WTC11 (cell line): ENCODE data around the gene TDRD10.

Source experiments
- ESRRA ChIP-seq: sonication (generic); formaldehyde crosslinking; IDR thresholded peaks from 2 replicates; pipeline ENCODE4 v1.8.1; 2022; ENCODE audit warnings: mild to moderate bottlenecking, missing genetic modification reagents, borderline replicate concordance
- FOXP1 ChIP-seq: sonication (generic); formaldehyde crosslinking; IDR thresholded peaks from 2 replicates; pipeline ENCODE4 v1.8.0; 2022; ENCODE audit warnings: missing genetic modification reagents, mild to moderate bottlenecking, moderate library complexity, borderline replicate concordance
- NFE2L1 ChIP-seq: sonication (generic); formaldehyde crosslinking; IDR thresholded peaks from 2 replicates; pipeline ENCODE4 v1.8.1; 2023; ENCODE audit warnings: missing genetic modification reagents
- ZNF121 ChIP-seq: sonication (generic); formaldehyde crosslinking; IDR thresholded peaks from 2 replicates; pipeline ENCODE4 v1.8.0; 2023; ENCODE audit warnings: missing genetic modification reagents
- TF ChIP-seq, protein P1 (sequence below): fragments of 200-600 bp; IDR thresholded peaks from 2 replicates; pipeline ENCODE4 v1.8.0; 2022; ENCODE audit warnings: antibody characterized with exemption
- TF ChIP-seq, protein P2 (sequence below): sonication (generic); formaldehyde crosslinking; IDR thresholded peaks from 2 replicates; pipeline ENCODE4 v1.8.1; 2023; ENCODE audit warnings: mild to moderate bottlenecking, missing genetic modification reagents, moderate library complexity
- TF ChIP-seq, protein P3 (sequence below): sonication (generic); formaldehyde crosslinking; IDR thresholded peaks from 2 replicates; pipeline ENCODE4 v1.8.1; 2023; ENCODE audit warnings: mild to moderate bottlenecking, missing genetic modification reagents, borderline replicate concordance
- TF ChIP-seq, protein P4 (sequence below): sonication (generic); formaldehyde crosslinking; IDR thresholded peaks from 2 replicates; pipeline ENCODE4 v1.8.1; 2023; ENCODE audit warnings: mild to moderate bottlenecking, missing genetic modification reagents, moderate library complexity
- TF ChIP-seq, protein P5 (sequence below): sonication (generic); formaldehyde crosslinking; IDR thresholded peaks from 2 replicates; pipeline ENCODE4 v1.8.0; 2022; ENCODE audit warnings: mild to moderate bottlenecking, missing genetic modification reagents
- TF ChIP-seq, protein P6 (sequence below): sonication (generic); formaldehyde crosslinking; conservative IDR thresholded peaks from 2 replicates; pipeline ENCODE4 v1.8.1; 2023; ENCODE audit warnings: mild to moderate bottlenecking, low read depth, missing genetic modification reagents, moderate library complexity
- TF ChIP-seq, protein P7 (sequence below): sonication (generic); formaldehyde crosslinking; IDR thresholded peaks from 2 replicates; pipeline ENCODE4 v1.8.0; 2022; ENCODE audit warnings: mild to moderate bottlenecking, missing genetic modification reagents
- TF ChIP-seq, protein P8 (sequence below): sonication (generic); formaldehyde crosslinking; IDR thresholded peaks from 2 replicates; pipeline ENCODE4 v1.8.1; 2023; ENCODE audit warnings: mild to moderate bottlenecking, missing genetic modification reagents
- TF ChIP-seq, protein P9 (sequence below): fragments of 250-450 bp; sonication (Bioruptor Pico); conservative IDR thresholded peaks from 2 replicates; pipeline ENCODE4 v1.9.0; 2021; ENCODE audit warnings: mild to moderate bottlenecking

DNA sequence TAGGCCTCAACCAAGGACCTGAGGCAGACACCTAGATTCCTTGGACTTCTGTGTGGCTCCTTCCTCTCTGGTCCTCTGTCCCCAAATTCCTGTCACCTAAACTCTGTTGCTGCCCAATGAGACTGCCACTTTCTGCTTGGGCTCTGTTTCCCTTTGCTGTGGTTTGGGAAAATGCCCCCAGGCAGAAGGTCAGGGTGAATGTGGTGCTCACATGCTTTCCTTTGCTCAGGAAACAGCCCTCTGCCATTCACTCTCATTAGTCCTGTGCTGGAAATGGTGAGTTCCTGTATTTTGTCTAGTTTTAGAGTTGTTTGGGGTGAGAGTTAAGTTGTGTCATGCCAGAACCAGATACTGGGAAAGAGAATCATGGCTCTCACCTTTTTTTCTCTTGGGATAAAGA lies 22.9 kb downstream of the TDRD10 start:
- TF ChIP-seq NFE2L1 (CRISPR knock-in tag): no peak
- TF ChIP-seq, protein P1, sequence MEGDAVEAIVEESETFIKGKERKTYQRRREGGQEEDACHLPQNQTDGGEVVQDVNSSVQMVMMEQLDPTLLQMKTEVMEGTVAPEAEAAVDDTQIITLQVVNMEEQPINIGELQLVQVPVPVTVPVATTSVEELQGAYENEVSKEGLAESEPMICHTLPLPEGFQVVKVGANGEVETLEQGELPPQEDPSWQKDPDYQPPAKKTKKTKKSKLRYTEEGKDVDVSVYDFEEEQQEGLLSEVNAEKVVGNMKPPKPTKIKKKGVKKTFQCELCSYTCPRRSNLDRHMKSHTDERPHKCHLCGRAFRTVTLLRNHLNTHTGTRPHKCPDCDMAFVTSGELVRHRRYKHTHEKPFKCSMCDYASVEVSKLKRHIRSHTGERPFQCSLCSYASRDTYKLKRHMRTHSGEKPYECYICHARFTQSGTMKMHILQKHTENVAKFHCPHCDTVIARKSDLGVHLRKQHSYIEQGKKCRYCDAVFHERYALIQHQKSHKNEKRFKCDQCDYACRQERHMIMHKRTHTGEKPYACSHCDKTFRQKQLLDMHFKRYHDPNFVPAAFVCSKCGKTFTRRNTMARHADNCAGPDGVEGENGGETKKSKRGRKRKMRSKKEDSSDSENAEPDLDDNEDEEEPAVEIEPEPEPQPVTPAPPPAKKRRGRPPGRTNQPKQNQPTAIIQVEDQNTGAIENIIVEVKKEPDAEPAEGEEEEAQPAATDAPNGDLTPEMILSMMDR: no peak
- TF ChIP-seq, protein P2, sequence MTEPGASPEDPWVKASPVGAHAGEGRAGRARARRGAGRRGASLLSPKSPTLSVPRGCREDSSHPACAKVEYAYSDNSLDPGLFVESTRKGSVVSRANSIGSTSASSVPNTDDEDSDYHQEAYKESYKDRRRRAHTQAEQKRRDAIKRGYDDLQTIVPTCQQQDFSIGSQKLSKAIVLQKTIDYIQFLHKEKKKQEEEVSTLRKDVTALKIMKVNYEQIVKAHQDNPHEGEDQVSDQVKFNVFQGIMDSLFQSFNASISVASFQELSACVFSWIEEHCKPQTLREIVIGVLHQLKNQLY (CRISPR knock-in tag): no peak
- no peak for TF ChIP-seq ESRRA (CRISPR knock-in tag)
- TF ChIP-seq, protein P3, sequence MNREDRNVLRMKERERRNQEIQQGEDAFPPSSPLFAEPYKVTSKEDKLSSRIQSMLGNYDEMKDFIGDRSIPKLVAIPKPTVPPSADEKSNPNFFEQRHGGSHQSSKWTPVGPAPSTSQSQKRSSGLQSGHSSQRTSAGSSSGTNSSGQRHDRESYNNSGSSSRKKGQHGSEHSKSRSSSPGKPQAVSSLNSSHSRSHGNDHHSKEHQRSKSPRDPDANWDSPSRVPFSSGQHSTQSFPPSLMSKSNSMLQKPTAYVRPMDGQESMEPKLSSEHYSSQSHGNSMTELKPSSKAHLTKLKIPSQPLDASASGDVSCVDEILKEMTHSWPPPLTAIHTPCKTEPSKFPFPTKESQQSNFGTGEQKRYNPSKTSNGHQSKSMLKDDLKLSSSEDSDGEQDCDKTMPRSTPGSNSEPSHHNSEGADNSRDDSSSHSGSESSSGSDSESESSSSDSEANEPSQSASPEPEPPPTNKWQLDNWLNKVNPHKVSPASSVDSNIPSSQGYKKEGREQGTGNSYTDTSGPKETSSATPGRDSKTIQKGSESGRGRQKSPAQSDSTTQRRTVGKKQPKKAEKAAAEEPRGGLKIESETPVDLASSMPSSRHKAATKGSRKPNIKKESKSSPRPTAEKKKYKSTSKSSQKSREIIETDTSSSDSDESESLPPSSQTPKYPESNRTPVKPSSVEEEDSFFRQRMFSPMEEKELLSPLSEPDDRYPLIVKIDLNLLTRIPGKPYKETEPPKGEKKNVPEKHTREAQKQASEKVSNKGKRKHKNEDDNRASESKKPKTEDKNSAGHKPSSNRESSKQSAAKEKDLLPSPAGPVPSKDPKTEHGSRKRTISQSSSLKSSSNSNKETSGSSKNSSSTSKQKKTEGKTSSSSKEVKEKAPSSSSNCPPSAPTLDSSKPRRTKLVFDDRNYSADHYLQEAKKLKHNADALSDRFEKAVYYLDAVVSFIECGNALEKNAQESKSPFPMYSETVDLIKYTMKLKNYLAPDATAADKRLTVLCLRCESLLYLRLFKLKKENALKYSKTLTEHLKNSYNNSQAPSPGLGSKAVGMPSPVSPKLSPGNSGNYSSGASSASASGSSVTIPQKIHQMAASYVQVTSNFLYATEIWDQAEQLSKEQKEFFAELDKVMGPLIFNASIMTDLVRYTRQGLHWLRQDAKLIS (CRISPR knock-in tag): no peak
- TF ChIP-seq, protein P4, sequence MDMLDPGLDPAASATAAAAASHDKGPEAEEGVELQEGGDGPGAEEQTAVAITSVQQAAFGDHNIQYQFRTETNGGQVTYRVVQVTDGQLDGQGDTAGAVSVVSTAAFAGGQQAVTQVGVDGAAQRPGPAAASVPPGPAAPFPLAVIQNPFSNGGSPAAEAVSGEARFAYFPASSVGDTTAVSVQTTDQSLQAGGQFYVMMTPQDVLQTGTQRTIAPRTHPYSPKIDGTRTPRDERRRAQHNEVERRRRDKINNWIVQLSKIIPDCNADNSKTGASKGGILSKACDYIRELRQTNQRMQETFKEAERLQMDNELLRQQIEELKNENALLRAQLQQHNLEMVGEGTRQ: no peak
- TF ChIP-seq, protein P5, sequence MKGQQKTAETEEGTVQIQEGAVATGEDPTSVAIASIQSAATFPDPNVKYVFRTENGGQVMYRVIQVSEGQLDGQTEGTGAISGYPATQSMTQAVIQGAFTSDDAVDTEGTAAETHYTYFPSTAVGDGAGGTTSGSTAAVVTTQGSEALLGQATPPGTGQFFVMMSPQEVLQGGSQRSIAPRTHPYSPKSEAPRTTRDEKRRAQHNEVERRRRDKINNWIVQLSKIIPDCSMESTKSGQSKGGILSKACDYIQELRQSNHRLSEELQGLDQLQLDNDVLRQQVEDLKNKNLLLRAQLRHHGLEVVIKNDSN: no peak
- TF ChIP-seq, protein P6, sequence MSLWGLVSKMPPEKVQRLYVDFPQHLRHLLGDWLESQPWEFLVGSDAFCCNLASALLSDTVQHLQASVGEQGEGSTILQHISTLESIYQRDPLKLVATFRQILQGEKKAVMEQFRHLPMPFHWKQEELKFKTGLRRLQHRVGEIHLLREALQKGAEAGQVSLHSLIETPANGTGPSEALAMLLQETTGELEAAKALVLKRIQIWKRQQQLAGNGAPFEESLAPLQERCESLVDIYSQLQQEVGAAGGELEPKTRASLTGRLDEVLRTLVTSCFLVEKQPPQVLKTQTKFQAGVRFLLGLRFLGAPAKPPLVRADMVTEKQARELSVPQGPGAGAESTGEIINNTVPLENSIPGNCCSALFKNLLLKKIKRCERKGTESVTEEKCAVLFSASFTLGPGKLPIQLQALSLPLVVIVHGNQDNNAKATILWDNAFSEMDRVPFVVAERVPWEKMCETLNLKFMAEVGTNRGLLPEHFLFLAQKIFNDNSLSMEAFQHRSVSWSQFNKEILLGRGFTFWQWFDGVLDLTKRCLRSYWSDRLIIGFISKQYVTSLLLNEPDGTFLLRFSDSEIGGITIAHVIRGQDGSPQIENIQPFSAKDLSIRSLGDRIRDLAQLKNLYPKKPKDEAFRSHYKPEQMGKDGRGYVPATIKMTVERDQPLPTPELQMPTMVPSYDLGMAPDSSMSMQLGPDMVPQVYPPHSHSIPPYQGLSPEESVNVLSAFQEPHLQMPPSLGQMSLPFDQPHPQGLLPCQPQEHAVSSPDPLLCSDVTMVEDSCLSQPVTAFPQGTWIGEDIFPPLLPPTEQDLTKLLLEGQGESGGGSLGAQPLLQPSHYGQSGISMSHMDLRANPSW (CRISPR knock-in tag): no peak
- TF ChIP-seq, protein P7, sequence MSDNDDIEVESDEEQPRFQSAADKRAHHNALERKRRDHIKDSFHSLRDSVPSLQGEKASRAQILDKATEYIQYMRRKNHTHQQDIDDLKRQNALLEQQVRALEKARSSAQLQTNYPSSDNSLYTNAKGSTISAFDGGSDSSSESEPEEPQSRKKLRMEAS: no peak
- TF ChIP-seq, protein P8, sequence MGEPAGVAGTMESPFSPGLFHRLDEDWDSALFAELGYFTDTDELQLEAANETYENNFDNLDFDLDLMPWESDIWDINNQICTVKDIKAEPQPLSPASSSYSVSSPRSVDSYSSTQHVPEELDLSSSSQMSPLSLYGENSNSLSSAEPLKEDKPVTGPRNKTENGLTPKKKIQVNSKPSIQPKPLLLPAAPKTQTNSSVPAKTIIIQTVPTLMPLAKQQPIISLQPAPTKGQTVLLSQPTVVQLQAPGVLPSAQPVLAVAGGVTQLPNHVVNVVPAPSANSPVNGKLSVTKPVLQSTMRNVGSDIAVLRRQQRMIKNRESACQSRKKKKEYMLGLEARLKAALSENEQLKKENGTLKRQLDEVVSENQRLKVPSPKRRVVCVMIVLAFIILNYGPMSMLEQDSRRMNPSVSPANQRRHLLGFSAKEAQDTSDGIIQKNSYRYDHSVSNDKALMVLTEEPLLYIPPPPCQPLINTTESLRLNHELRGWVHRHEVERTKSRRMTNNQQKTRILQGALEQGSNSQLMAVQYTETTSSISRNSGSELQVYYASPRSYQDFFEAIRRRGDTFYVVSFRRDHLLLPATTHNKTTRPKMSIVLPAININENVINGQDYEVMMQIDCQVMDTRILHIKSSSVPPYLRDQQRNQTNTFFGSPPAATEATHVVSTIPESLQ: no peak
- TF ChIP-seq ZNF121: no peak
- TF ChIP-seq, protein P9, sequence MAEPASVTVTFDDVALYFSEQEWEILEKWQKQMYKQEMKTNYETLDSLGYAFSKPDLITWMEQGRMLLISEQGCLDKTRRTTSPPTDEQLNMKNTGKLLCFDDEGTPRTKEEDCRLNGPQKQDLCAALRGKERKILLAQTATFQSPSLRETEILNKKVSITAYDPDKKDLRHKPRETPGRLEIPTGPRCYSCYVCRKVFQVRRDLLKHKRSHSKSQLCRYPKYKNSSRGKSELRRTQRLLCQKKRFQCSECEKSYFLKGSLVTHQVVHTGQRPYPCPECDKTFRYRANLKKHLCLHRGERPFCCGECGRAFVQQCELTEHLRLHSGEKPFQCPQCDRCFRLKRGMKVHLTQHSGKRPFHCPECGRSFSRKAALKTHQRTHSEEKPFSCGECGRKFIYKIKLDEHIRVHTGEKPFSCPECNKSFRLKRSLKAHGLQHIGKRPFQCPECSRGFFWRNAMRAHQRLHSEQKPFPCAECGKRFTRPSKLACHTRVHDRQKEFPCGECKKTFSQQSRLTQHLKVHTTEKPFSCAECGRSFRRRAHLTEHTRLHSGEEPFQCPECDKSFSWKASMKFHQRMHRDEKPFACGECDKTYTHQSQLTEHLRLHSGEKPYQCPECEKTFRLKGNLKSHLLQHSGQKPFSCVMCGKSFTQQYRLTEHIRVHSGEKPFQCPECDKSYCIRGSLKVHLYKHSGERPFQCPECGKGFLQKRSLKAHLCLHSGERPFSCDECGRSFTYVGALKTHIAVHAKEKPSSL (CRISPR knock-in tag): no peak
- TF ChIP-seq FOXP1 (CRISPR knock-in tag): no peak
